Activated B cell treated with CpG ODN at 0.5 μM for 24 hours (primary cell): Measurements from ENCODE around the gene BOD1. TPM values are rescaled to one million over a fixed set of nuclear protein-coding genes. Genes with fewer than 3 reads are reported as not detected.

Source experiments
- ATAC-seq: fragments of 200-7000 bp; cut with Tn5 transposase; one replicate; pipeline ENCODE4 v1.10.0; 2021; ENCODE audit warnings: low read depth, mild to moderate bottlenecking, moderate library complexity
- CTCF ChIA-PET: fragments of 350-600 bp; sonication (Branson Sonifier 250); formaldehyde crosslinking; loops from one replicate; lab custom pipeline; 2021; ENCODE audit warnings: antibody characterized with exemption; lab: Charles Lee
- POLR2A ChIA-PET: fragments of 350-600 bp; sonication (Branson Sonifier 250); formaldehyde crosslinking; loops from one replicate; lab custom pipeline; 2021; ENCODE audit warnings: antibody characterized with exemption; lab: Charles Lee
- DNase-seq: peaks from one replicate; pipeline ENCODE4 v3.0.0; 2022
- H3K27ac Mint-ChIP-seq: one replicate; pipeline ENCODE4 v1.8.0; 2020; ENCODE audit warnings: mixed read lengths
- H3K27me3 Mint-ChIP-seq: one replicate; pipeline ENCODE4 v1.8.0; 2021; ENCODE audit warnings: mixed read lengths
- H3K36me3 Mint-ChIP-seq: one replicate; pipeline ENCODE4 v1.8.0; 2021; ENCODE audit warnings: low read depth, mixed read lengths
- H3K4me1 Mint-ChIP-seq: one replicate; pipeline ENCODE4 v1.8.0; 2021; ENCODE audit warnings: mixed read lengths
- H3K4me3 Mint-ChIP-seq: one replicate; pipeline ENCODE4 v1.8.0; 2020; ENCODE audit warnings: mild to moderate bottlenecking, mixed read lengths
- H3K9me3 Mint-ChIP-seq: one replicate; pipeline ENCODE4 v1.8.0; 2020; ENCODE audit warnings: mixed read lengths
- CTCF ChIP-seq: fragments of 200-600 bp; IDR thresholded peaks from one replicate; pipeline ENCODE4 v1.8.0; 2022; ENCODE audit warnings: antibody characterized with exemption, mild to moderate bottlenecking
- intact Hi-C: fragments of 100-400 bp; cut with micrococcal nuclease; formaldehyde crosslinking; loops from one replicate; pipeline ENCODE4 v1.15.1; 2024
- total RNA-seq: library from RNA; stranded (reverse); gene quantifications from 2 replicates; pipeline ENCODE4 v1.2.3, GENCODE V29; 2022

Gene BOD1
- total RNA-seq, 1 donor from 2014 or later, result 32.4 TPM

- Mint-ChIP-seq H3K27ac (no peak overlapping the region), H3K4me3 (no peak overlapping the region), H3K4me1 (peaks cover 14% of the 10 kb centered on the region), H3K36me3 (no peaks in the 10 kb centered on the region), H3K9me3 (no peaks in the 10 kb centered on the region), H3K27me3 (no peaks in the 10 kb centered on the region)
- ATAC-seq, result no peak
- CTCF ChIA-PET, result interaction anchor here (1.0 kb wide), 1 partner anchor 243 kb away, joined by 3 read pairs; no protein-coding TSS in a partner anchor
- intact Hi-C loops, result no loop called here
- POLR2A ChIA-PET, result no interaction called here
- DNase-seq, result no peak
- TF ChIP-seq CTCF, result no peak
These were observed 25.9 kb upstream of the BOD1 start for GRCh38 chr5:173642191-173642816.

- CTCF ChIA-PET, result no interaction called here
These were observed 23.8 kb upstream of the BOD1 start for GRCh38 chr5:173640156-173640804.

GRCh38 chr5:173638126-173639040 is 21.9 kb upstream of the BOD1 start:
- no peak overlapping the region for H3K4me3 Mint-ChIP-seq
- H3K36me3 Mint-ChIP-seq, result no peaks in the 10 kb centered on the region
- no peaks in the 10 kb centered on the region for H3K9me3 Mint-ChIP-seq
- intact Hi-C loops, result no loop called here
- ChIA-PET CTCF (no interaction called here), POLR2A (no interaction called here)
- no peak for TF ChIP-seq CTCF
- ATAC-seq (no peak), DNase-seq (no peak)
- H3K4me1 Mint-ChIP-seq, result peaks cover 3% of the 10 kb centered on the region
- H3K27me3 Mint-ChIP-seq, result no peaks in the 10 kb centered on the region
- no peak overlapping the region for H3K27ac Mint-ChIP-seq

More at GRCh38 chr5:173640156-173640804, 23.8 kb upstream of the BOD1 start:
- DNase-seq, result no peak
- no peak for ATAC-seq
- TF ChIP-seq CTCF, result no peak
- no peaks in the 10 kb centered on the region for H3K27me3 Mint-ChIP-seq
- POLR2A ChIA-PET, result no interaction called here
- no peaks in the 10 kb centered on the region for H3K9me3 Mint-ChIP-seq
- no peak overlapping the region for H3K4me3 Mint-ChIP-seq
- intact Hi-C loops, result no loop called here
- H3K36me3 Mint-ChIP-seq, result no peaks in the 10 kb centered on the region
- peaks cover 15% of the 10 kb centered on the region for H3K4me1 Mint-ChIP-seq
- no peak overlapping the region for H3K27ac Mint-ChIP-seq

GRCh38 chr5:173637340-173637739 is 20.9 kb upstream of the BOD1 start:
- intact Hi-C loops, result no loop called here
- Mint-ChIP-seq H3K36me3 (no peaks in the 10 kb centered on the region), H3K27ac (no peak overlapping the region), H3K4me3 (no peak overlapping the region), H3K27me3 (no peaks in the 10 kb centered on the region), H3K4me1 (peaks cover 3% of the 10 kb centered on the region), H3K9me3 (no peaks in the 10 kb centered on the region)
- ATAC-seq (no peak), DNase-seq (no peak)
- ChIA-PET CTCF (no interaction called here), POLR2A (no interaction called here)
- TF ChIP-seq CTCF, result no peak
